Naive thymus-derived CD8-positive, alpha-beta T cell (primary cell): ENCODE data around the gene C9orf50. TPM values are rescaled to one million over a fixed set of nuclear protein-coding genes. Genes with fewer than 3 reads are reported as not detected.

ENCODE experiments used
- ATAC-seq, 2 donors: fragments of 150-1000 bp; cut with Tn5 transposase in 1 of 2; sonication (Bioruptor Pico), chemical (Tn5 transposase) in 1 of 2; 1 replicate in 1 of 2; 2 replicates in 1 of 2; pipeline ENCODE4 v1.10.0; 2021; ENCODE audit warnings: mild to moderate bottlenecking in 2 of 2, moderate library complexity in 2 of 2
- POLR2A ChIA-PET: fragments of 350-600 bp; sonication (Branson Sonifier 250); formaldehyde crosslinking; loops from one replicate; lab custom pipeline; 2021; ENCODE audit warnings: antibody characterized with exemption; lab: Charles Lee
- DNase-seq, 10 donors: peaks; one replicate each; pipeline versions ENCODE4 v3.0.0 to v3.0.0-alpha.2; 2020 to 2022
- H3K27ac Mint-ChIP-seq, 10 donors: one replicate each; pipeline ENCODE4 v1.8.0; 2020 to 2022; ENCODE audit warnings: mild to moderate bottlenecking in 10 of 10, mixed read lengths in 10 of 10, moderate library complexity in 4 of 10, inconsistent platforms in 1 of 10
- H3K27me3 Mint-ChIP-seq, 5 donors: one replicate each; pipeline ENCODE4 v1.8.0; 2021 to 2022; ENCODE audit warnings: mixed read lengths in 5 of 5
- H3K36me3 Mint-ChIP-seq, 3 donors: one replicate each; pipeline ENCODE4 v1.8.0; 2020 to 2022; ENCODE audit warnings: mixed read lengths in 3 of 3, mild to moderate bottlenecking in 2 of 3, inconsistent platforms in 1 of 3
- H3K4me1 Mint-ChIP-seq, 4 donors: one replicate each; pipeline ENCODE4 v1.8.0; 2021 to 2022; ENCODE audit warnings: mixed read lengths in 4 of 4
- H3K4me3 Mint-ChIP-seq, 10 donors: one replicate each; pipeline ENCODE4 v1.8.0; 2020 to 2022; ENCODE audit warnings: mild to moderate bottlenecking in 10 of 10, mixed read lengths in 10 of 10, moderate library complexity in 6 of 10, inconsistent platforms in 1 of 10
- H3K9me3 Mint-ChIP-seq, 9 donors: one replicate each; pipeline ENCODE4 v1.8.0; 2020 to 2022; ENCODE audit warnings: mixed read lengths in 9 of 9, mild to moderate bottlenecking in 3 of 9, inconsistent platforms in 1 of 9, moderate library complexity in 1 of 9
- polyA plus RNA-seq, 3 donors: library from polyadenylated mRNA; unstranded; fragments of 300-500 nt; fragmentation: Illumina TruSeq; gene quantifications; one replicate each; pipeline ENCODE4 v1.2.3, GENCODE V29; 2021
- total RNA-seq, 8 experiments: library from RNA in 2 of 8; stranded (reverse) in 2 of 8; gene quantifications; one replicate each; pipeline ENCODE4 v1.2.3 and lab custom pipeline; 2021 to 2026

C9orf50 gene
- total and polyA plus RNA-seq, 5 experiments from 2014 or later, result not detected

- Mint-ChIP-seq H3K27me3 (peaks cover 0 to 3% (median 0%) of the 10 kb centered on the region in 5 donors), H3K27ac (peak overlapping the region in 5 of 10 donors; percentile 14 to 82 (median 51)), H3K4me1 (peaks cover 16 to 30% (median 26%) of the 10 kb centered on the region in 4 donors), H3K4me3 (peak overlapping the region in 1 of 10 donors; percentile 8), H3K36me3 (no peaks in the 10 kb centered on the region), H3K9me3 (no peaks in the 10 kb centered on the region)
- POLR2A ChIA-PET, result interaction anchor here (1.2 kb wide), 1 partner anchor 18 kb away, joined by 3 read pairs; no protein-coding TSS in a partner anchor
- ATAC-seq (no peak), DNase-seq (no peak)
Measured at GRCh38 chr9:129579294-129579693, 41.6 kb downstream of the C9orf50 start.

- Mint-ChIP-seq H3K9me3 (peaks cover 0 to 4% (median 0%) of the 10 kb centered on the region in 9 donors), H3K27ac (peak overlapping the region in 5 of 10 donors; percentile 12 to 50 (median 19)), H3K4me3 (no peak overlapping the region), H3K27me3 (peaks cover 0 to 6% (median 0%) of the 10 kb centered on the region in 5 donors), H3K36me3 (no peaks in the 10 kb centered on the region), H3K4me1 (peaks cover 14 to 21% (median 20%) of the 10 kb centered on the region in 4 donors)
- DNase-seq (no peak), ATAC-seq (peak in 1 of 2 donors; percentile 62)
- POLR2A ChIA-PET, result no interaction called here
Measured at GRCh38 chr9:129576546-129577543, 44.1 kb downstream of the C9orf50 start.

GRCh38 chr9:129575818-129576217 lies 45.1 kb downstream of the C9orf50 start:
- ATAC-seq (no peak), DNase-seq (no peak)
- peaks cover 14 to 21% (median 19%) of the 10 kb centered on the region in 4 donors for H3K4me1 Mint-ChIP-seq
- POLR2A ChIA-PET, result no interaction called here
- H3K9me3 Mint-ChIP-seq, result peaks cover 0 to 4% (median 0%) of the 10 kb centered on the region in 9 donors
- no peak overlapping the region for H3K4me3 Mint-ChIP-seq
- no peaks in the 10 kb centered on the region for H3K36me3 Mint-ChIP-seq
- peaks cover 0 to 9% (median 4%) of the 10 kb centered on the region in 5 donors for H3K27me3 Mint-ChIP-seq
- peak overlapping the region in 2 of 10 donors; percentile 22 to 64 for H3K27ac Mint-ChIP-seq

- Mint-ChIP-seq H3K4me3 (no peak overlapping the region), H3K4me1 (peaks cover 12 to 15% (median 12%) of the 10 kb centered on the region in 4 donors), H3K27ac (peak overlapping the region in 1 of 10 donors; percentile 46), H3K27me3 (peaks cover 0 to 14% (median 6%) of the 10 kb centered on the region in 5 donors), H3K36me3 (no peaks in the 10 kb centered on the region), H3K9me3 (peaks cover 0 to 4% (median 0%) of the 10 kb centered on the region in 9 donors)
- POLR2A ChIA-PET, result no interaction called here
- DNase-seq (no peak), ATAC-seq (no peak)
Measured at GRCh38 chr9:129574911-129575585, 45.9 kb downstream of the C9orf50 start.

GRCh38 chr9:129573977-129574376 lies 46.9 kb downstream of the C9orf50 start:
- H3K9me3 Mint-ChIP-seq, result peaks cover 0 to 4% (median 0%) of the 10 kb centered on the region in 9 donors
- peaks cover 0 to 2% (median 0%) of the 10 kb centered on the region in 3 donors for H3K36me3 Mint-ChIP-seq
- peaks cover 10 to 14% (median 11%) of the 10 kb centered on the region in 4 donors for H3K4me1 Mint-ChIP-seq
- POLR2A ChIA-PET, result no interaction called here
- no peak for ATAC-seq
- H3K4me3 Mint-ChIP-seq, result no peak overlapping the region
- H3K27me3 Mint-ChIP-seq, result peaks cover 4 to 24% (median 15%) of the 10 kb centered on the region in 5 donors
- H3K27ac Mint-ChIP-seq, result peak overlapping the region in 3 of 10 donors; percentile 21 to 75 (median 38)
- no peak for DNase-seq

- ATAC-seq (no peak), DNase-seq (no peak)
- no peak overlapping the region for H3K27ac Mint-ChIP-seq
- peaks cover 0 to 4% (median 0%) of the 10 kb centered on the region in 9 donors for H3K9me3 Mint-ChIP-seq
- no peak overlapping the region for H3K4me3 Mint-ChIP-seq
- POLR2A ChIA-PET, result interaction anchor here (1.2 to 1.4 kb wide), 2 partner anchors 10 to 11 kb away, joined by 3 read pairs; no protein-coding TSS in a partner anchor
- peaks cover 4 to 33% (median 22%) of the 10 kb centered on the region in 5 donors for H3K27me3 Mint-ChIP-seq
- H3K36me3 Mint-ChIP-seq, result peaks cover 0 to 2% (median 0%) of the 10 kb centered on the region in 3 donors
- H3K4me1 Mint-ChIP-seq, result peaks cover 15 to 17% (median 17%) of the 10 kb centered on the region in 4 donors
Measured at GRCh38 chr9:129572517-129572916, 48.4 kb downstream of the C9orf50 start.

GRCh38 chr9:129572052-129572425 lies 48.9 kb downstream of the C9orf50 start:
- ATAC-seq (no peak), DNase-seq (no peak)
- H3K9me3 Mint-ChIP-seq, result peaks cover 0 to 4% (median 0%) of the 10 kb centered on the region in 9 donors
- POLR2A ChIA-PET, result interaction anchor here (0.6 to 1.4 kb wide), 3 partner anchors 9 to 21 kb away, joined by 3 to 5 read pairs (median 3); no protein-coding TSS in a partner anchor
- H3K4me1 Mint-ChIP-seq, result peaks cover 15 to 17% (median 17%) of the 10 kb centered on the region in 4 donors
- peaks cover 0 to 2% (median 0%) of the 10 kb centered on the region in 3 donors for H3K36me3 Mint-ChIP-seq
- peak overlapping the region in 1 of 10 donors; percentile 15 for H3K4me3 Mint-ChIP-seq
- peak overlapping the region in 1 of 10 donors; percentile 38 for H3K27ac Mint-ChIP-seq
- H3K27me3 Mint-ChIP-seq, result peaks cover 4 to 34% (median 24%) of the 10 kb centered on the region in 5 donors

GRCh38 chr9:129571298-129572051 lies 49.4 kb downstream of the C9orf50 start:
- H3K4me1 Mint-ChIP-seq, result peaks cover 15 to 17% (median 17%) of the 10 kb centered on the region in 4 donors
- H3K27me3 Mint-ChIP-seq, result peaks cover 4 to 34% (median 24%) of the 10 kb centered on the region in 5 donors
- DNase-seq (no peak), ATAC-seq (no peak)
- peak overlapping the region in 3 of 10 donors; percentile 15 to 64 (median 62) for H3K4me3 Mint-ChIP-seq
- peak overlapping the region in 1 of 10 donors; percentile 38 for H3K27ac Mint-ChIP-seq
- POLR2A ChIA-PET, result interaction anchor here (0.6 to 1.4 kb wide), 3 partner anchors 9 to 21 kb away, joined by 3 to 5 read pairs (median 3); no protein-coding TSS in a partner anchor
- H3K36me3 Mint-ChIP-seq, result peaks cover 0 to 2% (median 0%) of the 10 kb centered on the region in 3 donors
- H3K9me3 Mint-ChIP-seq, result peaks cover 0 to 4% (median 0%) of the 10 kb centered on the region in 9 donors

GRCh38 chr9:129570450-129571297 lies 50.2 kb downstream of the C9orf50 start:
- ATAC-seq (no peak), DNase-seq (no peak)
- Mint-ChIP-seq H3K4me1 (peaks cover 11 to 17% (median 17%) of the 10 kb centered on the region in 4 donors), H3K36me3 (peaks cover 0 to 2% (median 0%) of the 10 kb centered on the region in 3 donors), H3K9me3 (peaks cover 0 to 4% (median 0%) of the 10 kb centered on the region in 9 donors), H3K27ac (peak overlapping the region in 1 of 10 donors; percentile 75), H3K4me3 (peak overlapping the region in 4 of 10 donors; percentile 20 to 64 (median 43)), H3K27me3 (peaks cover 4 to 34% (median 20%) of the 10 kb centered on the region in 5 donors)
- POLR2A ChIA-PET, result interaction anchor here (0.9 to 1.2 kb wide), 2 partner anchors 187 to 393 kb away, joined by 3 read pairs; partner anchors contain the start of gene IER5L
